GM23338 (cell line): ENCODE measurements around the gene TCTN1.

Experiments
- CREB1 ChIP-seq: fragments of 250-450 bp; sonication (Bioruptor Pico); IDR thresholded peaks from 2 replicates; pipeline ENCODE4 v1.5.0; 2020; ENCODE audit warnings: low read depth, mild to moderate bottlenecking, moderate library complexity
- EZH2 ChIP-seq: fragments of 200-600 bp; sonication (generic); IDR thresholded peaks from one replicate; pipeline ENCODE4 v1.8.0; 2017; ENCODE audit warnings: antibody characterized with exemption, mild to moderate bottlenecking, low read depth; ENCODE audit not compliant: unreplicated experiment
- EZH2phosphoT487 ChIP-seq: fragments of 200-600 bp; sonication (generic); IDR thresholded peaks from one replicate; pipeline ENCODE4 v1.8.1; 2018; ENCODE audit warnings: antibody characterized with exemption; ENCODE audit not compliant: unreplicated experiment
- POLR2AphosphoS5 ChIP-seq: IDR thresholded peaks from 2 replicates; pipeline ENCODE4 v1.6.1; 2016; ENCODE audit warnings: antibody characterized with exemption, low read depth
- TF ChIP-seq, protein P1 (sequence below), 2 experiments: fragments of 200-600 bp in 1 of 2; sonication (generic) in 1 of 2; conservative IDR thresholded peaks; 2 replicates each; pipeline versions ENCODE4 v1.5.1 to v1.6.1; 2016 to 2017; ENCODE audit warnings: antibody characterized with exemption in 2 of 2, low read depth in 2 of 2, mild to moderate bottlenecking in 2 of 2, moderate library complexity in 1 of 2
- TF ChIP-seq, protein P2 (sequence below): IDR thresholded peaks from 2 replicates; pipeline ENCODE4 v1.6.1; 2016; ENCODE audit warnings: antibody characterized with exemption

- TF ChIP-seq POLR2AphosphoS5 (no peak), EZH2 (no peak), EZH2phosphoT487 (no peak), CREB1 (CRISPR knock-in tag) (no peak)
- TF ChIP-seq, protein P1, sequence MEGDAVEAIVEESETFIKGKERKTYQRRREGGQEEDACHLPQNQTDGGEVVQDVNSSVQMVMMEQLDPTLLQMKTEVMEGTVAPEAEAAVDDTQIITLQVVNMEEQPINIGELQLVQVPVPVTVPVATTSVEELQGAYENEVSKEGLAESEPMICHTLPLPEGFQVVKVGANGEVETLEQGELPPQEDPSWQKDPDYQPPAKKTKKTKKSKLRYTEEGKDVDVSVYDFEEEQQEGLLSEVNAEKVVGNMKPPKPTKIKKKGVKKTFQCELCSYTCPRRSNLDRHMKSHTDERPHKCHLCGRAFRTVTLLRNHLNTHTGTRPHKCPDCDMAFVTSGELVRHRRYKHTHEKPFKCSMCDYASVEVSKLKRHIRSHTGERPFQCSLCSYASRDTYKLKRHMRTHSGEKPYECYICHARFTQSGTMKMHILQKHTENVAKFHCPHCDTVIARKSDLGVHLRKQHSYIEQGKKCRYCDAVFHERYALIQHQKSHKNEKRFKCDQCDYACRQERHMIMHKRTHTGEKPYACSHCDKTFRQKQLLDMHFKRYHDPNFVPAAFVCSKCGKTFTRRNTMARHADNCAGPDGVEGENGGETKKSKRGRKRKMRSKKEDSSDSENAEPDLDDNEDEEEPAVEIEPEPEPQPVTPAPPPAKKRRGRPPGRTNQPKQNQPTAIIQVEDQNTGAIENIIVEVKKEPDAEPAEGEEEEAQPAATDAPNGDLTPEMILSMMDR (conservative IDR thresholded peaks at IDR 0.05; ENCODE audit: low read depth in 2 of 2) = no peak
- TF ChIP-seq, protein P2, sequence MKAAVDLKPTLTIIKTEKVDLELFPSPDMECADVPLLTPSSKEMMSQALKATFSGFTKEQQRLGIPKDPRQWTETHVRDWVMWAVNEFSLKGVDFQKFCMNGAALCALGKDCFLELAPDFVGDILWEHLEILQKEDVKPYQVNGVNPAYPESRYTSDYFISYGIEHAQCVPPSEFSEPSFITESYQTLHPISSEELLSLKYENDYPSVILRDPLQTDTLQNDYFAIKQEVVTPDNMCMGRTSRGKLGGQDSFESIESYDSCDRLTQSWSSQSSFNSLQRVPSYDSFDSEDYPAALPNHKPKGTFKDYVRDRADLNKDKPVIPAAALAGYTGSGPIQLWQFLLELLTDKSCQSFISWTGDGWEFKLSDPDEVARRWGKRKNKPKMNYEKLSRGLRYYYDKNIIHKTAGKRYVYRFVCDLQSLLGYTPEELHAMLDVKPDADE = no peak
Observed at GRCh38 chr12:110606253-110606611, 7.7 kb upstream of the TCTN1 start.
